Endodermal cell (in vitro differentiated cells): Measurements from ENCODE around the gene SLC44A1. TPM values are rescaled to one million over a fixed set of nuclear protein-coding genes. Genes with fewer than 3 reads are reported as not detected.

Experiments used
- DNase-seq: peaks from one replicate; pipeline ENCODE4 v3.0.0-alpha.2; 2017
- H3K27ac ChIP-seq: 2 replicates; pipeline ENCODE4 v1.5.1; 2013; ENCODE audit warnings: mild to moderate bottlenecking, low read depth, low read length, moderate library complexity
- H3K27me3 ChIP-seq: 2 replicates; pipeline ENCODE4 v1.6.1; 2013; ENCODE audit warnings: mild to moderate bottlenecking, low read length, moderate library complexity; ENCODE audit not compliant: insufficient read depth, control insufficient read depth, poor library complexity, severe bottlenecking
- H3K36me3 ChIP-seq: 2 replicates; pipeline ENCODE4 v1.7.0; 2013; ENCODE audit warnings: mild to moderate bottlenecking, low read length, moderate library complexity; ENCODE audit not compliant: control insufficient read depth, insufficient read depth
- H3K4me1 ChIP-seq: one replicate; pipeline ENCODE4 v1.7.0; 2013; ENCODE audit warnings: low read length; ENCODE audit not compliant: control insufficient read depth, insufficient read depth
- H3K4me3 ChIP-seq: 2 replicates; pipeline ENCODE4 v1.5.1; 2013; ENCODE audit warnings: mild to moderate bottlenecking, low read length, moderate library complexity
- H3K9ac ChIP-seq: 2 replicates; pipeline ENCODE4 v1.6.1; 2013; ENCODE audit warnings: mild to moderate bottlenecking, low read length, moderate library complexity; ENCODE audit not compliant: poor library complexity, severe bottlenecking; ENCODE audit errors: extremely low read depth
- H3K9me3 ChIP-seq: 2 replicates; pipeline ENCODE4 v1.6.1; 2013; ENCODE audit warnings: mild to moderate bottlenecking, low read length, moderate library complexity; ENCODE audit not compliant: control insufficient read depth
- H3K27ac Mint-ChIP-seq: 2 replicates; pipeline ENCODE4 v1.8.0; 2020; ENCODE audit warnings: mixed read lengths
- H3K27me3 Mint-ChIP-seq: 2 replicates; pipeline ENCODE4 v1.8.0; 2021; ENCODE audit warnings: mild to moderate bottlenecking, mixed read lengths; ENCODE audit not compliant: insufficient read depth
- H3K36me3 Mint-ChIP-seq: 2 replicates; pipeline ENCODE4 v1.8.0; 2020; ENCODE audit warnings: low read depth, mixed read lengths
- H3K4me1 Mint-ChIP-seq: 2 replicates; pipeline ENCODE4 v1.8.0; 2020; ENCODE audit warnings: mixed read lengths
- H3K4me3 Mint-ChIP-seq: 2 replicates; pipeline ENCODE4 v1.8.0; 2020; ENCODE audit warnings: mild to moderate bottlenecking, moderate library complexity, mixed read lengths
- H3K9me3 Mint-ChIP-seq: 2 replicates; pipeline ENCODE4 v1.8.0; 2020; ENCODE audit warnings: mild to moderate bottlenecking, mixed read lengths
- WGBS, 2 experiments: methylation state at CpG; one replicate each; pipeline versions ENCODE4 v1.1.5 to v1.1.7; 2013; ENCODE audit warnings: missing lambda C conversion rate in 2 of 2, mixed read lengths in 1 of 2; ENCODE audit not compliant: insufficient coverage in 1 of 2, insufficient read length in 1 of 2; 5-methylcytosine and 5-hydroxymethylcytosine counted together
- total RNA-seq, 2 donors: library from RNA; stranded (reverse); fragmentation: NEBNext Ultra II Directional in 1 of 2; extraction: Animal tissue kit (Norgen Biotek cat#: 25700) in 1 of 2; gene quantifications; 2 replicates in 1 of 2; 3 replicates in 1 of 2; pipeline ENCODE4 v1.2.1, GENCODE V29; 2021
- TF ChIP-seq, protein P1 (sequence below): fragments of 200-600 bp; sonication (generic); conservative IDR thresholded peaks from 2 replicates; pipeline ENCODE4 v1.5.0; 2021; ENCODE audit warnings: antibody characterized with exemption, mild to moderate bottlenecking

Gene SLC44A1
- total RNA-seq, 2 donors from 2014 or later = 69.7 to 73.4 TPM

- peaks cover 7% of the 10 kb centered on the region for H3K9me3 ChIP-seq
- Mint-ChIP-seq H3K9me3 (no peaks in the 10 kb centered on the region), H3K27ac (no peak overlapping the region), H3K4me3 (no peak overlapping the region), H3K27me3 (no peaks in the 10 kb centered on the region), H3K4me1 (no peaks in the 10 kb centered on the region), H3K36me3 (peaks cover 54% of the 10 kb centered on the region)
- no peaks in the 10 kb centered on the region for H3K4me1 ChIP-seq
- H3K4me3 ChIP-seq = no peak overlapping the region
- 96% methylated on average over 1 of the region's 1 CpG; no CpG with 5 or more reads in 1 of the 2 experiments for WGBS, 2 experiments
- no peak overlapping the region for H3K27ac ChIP-seq
- DNase-seq = no peak
- H3K36me3 ChIP-seq = peaks cover 41% of the 10 kb centered on the region
- no peaks in the 10 kb centered on the region for H3K27me3 ChIP-seq
- TF ChIP-seq, protein P1, sequence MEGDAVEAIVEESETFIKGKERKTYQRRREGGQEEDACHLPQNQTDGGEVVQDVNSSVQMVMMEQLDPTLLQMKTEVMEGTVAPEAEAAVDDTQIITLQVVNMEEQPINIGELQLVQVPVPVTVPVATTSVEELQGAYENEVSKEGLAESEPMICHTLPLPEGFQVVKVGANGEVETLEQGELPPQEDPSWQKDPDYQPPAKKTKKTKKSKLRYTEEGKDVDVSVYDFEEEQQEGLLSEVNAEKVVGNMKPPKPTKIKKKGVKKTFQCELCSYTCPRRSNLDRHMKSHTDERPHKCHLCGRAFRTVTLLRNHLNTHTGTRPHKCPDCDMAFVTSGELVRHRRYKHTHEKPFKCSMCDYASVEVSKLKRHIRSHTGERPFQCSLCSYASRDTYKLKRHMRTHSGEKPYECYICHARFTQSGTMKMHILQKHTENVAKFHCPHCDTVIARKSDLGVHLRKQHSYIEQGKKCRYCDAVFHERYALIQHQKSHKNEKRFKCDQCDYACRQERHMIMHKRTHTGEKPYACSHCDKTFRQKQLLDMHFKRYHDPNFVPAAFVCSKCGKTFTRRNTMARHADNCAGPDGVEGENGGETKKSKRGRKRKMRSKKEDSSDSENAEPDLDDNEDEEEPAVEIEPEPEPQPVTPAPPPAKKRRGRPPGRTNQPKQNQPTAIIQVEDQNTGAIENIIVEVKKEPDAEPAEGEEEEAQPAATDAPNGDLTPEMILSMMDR = no peak
- no peak overlapping the region for H3K9ac ChIP-seq
Observed at GRCh38 chr9:105373723-105374122, 129.3 kb downstream of the SLC44A1 start.

DNA sequence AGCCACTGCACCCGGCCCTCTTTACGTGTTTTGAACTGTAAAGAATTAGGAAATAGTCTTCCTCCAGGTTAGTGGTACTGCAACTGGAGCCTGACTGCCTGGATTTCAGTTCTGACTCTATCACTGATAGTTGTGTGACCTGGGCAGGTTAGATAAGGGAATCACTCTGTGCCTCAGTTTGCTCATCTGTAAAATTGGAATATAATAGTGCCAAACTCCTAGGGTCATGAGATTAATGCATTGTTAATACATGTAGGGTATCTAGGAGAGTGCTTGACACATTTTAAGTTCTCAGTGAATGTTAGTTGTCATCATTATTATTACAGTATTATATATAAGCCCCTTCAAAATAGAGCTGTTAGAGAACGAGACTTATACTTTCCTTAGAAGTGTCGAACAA lies 130.9 kb downstream of the SLC44A1 start:
- no peaks in the 10 kb centered on the region for H3K27me3 ChIP-seq
- H3K36me3 Mint-ChIP-seq = peaks cover 51% of the 10 kb centered on the region
- no peak overlapping the region for H3K27ac ChIP-seq
- H3K4me3 ChIP-seq = no peak overlapping the region
- H3K4me1 ChIP-seq = no peaks in the 10 kb centered on the region
- no peak for DNase-seq
- H3K36me3 ChIP-seq = peaks cover 25% of the 10 kb centered on the region
- H3K9ac ChIP-seq = no peak overlapping the region
- H3K4me1 Mint-ChIP-seq = no peaks in the 10 kb centered on the region
- no peaks in the 10 kb centered on the region for H3K9me3 ChIP-seq
- H3K4me3 Mint-ChIP-seq = no peak overlapping the region
- no peak overlapping the region for H3K27ac Mint-ChIP-seq
- H3K27me3 Mint-ChIP-seq = no peaks in the 10 kb centered on the region
- 99 to 100% methylated on average over 2 of the region's 4 CpGs for WGBS, 2 experiments
- H3K9me3 Mint-ChIP-seq = no peaks in the 10 kb centered on the region
- TF ChIP-seq, protein P1 = no peak

DNA sequence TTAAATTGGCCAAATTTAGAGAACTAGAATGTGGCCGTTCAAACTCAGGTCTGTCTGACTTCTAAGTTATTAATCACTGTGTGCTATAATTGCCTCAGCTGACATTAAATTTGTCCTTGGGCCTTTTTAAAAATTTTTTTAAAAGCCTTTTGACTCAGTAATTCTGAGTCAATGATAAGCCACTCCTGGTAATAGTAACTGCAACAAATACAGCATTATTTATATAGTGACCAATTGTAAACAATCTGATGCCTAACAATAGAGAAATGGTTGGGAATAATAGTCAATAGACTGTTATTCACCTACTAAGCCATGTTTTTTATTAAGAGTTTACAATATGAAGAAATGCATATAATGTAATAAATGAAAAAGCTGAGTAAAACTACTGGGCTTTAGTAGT lies 132.4 kb downstream of the SLC44A1 start:
- no peak for DNase-seq
- Mint-ChIP-seq H3K4me1 (no peaks in the 10 kb centered on the region), H3K27ac (no peak overlapping the region), H3K9me3 (no peaks in the 10 kb centered on the region), H3K4me3 (no peak overlapping the region), H3K36me3 (peaks cover 43% of the 10 kb centered on the region), H3K27me3 (no peaks in the 10 kb centered on the region)
- TF ChIP-seq, protein P1 = no peak
- Histone ChIP-seq H3K9ac (no peak overlapping the region), H3K27ac (no peak overlapping the region), H3K36me3 (peaks cover 28% of the 10 kb centered on the region), H3K4me1 (no peaks in the 10 kb centered on the region), H3K27me3 (no peaks in the 10 kb centered on the region), H3K9me3 (no peaks in the 10 kb centered on the region), H3K4me3 (no peak overlapping the region)
- 100% methylated on average over 1 of the region's 1 CpG for WGBS, 2 experiments
